ENCODE measurements around the gene FAM9C. TPM values are rescaled to one million over a fixed set of nuclear protein-coding genes. Genes with fewer than 3 reads are reported as not detected.
A peak's percentile ranks its signal among the peaks of the same experiment; 100 is the strongest.

Gene FAM9C
- total RNA-seq, 1 donor from 2014 or later, result not detected

DNA sequence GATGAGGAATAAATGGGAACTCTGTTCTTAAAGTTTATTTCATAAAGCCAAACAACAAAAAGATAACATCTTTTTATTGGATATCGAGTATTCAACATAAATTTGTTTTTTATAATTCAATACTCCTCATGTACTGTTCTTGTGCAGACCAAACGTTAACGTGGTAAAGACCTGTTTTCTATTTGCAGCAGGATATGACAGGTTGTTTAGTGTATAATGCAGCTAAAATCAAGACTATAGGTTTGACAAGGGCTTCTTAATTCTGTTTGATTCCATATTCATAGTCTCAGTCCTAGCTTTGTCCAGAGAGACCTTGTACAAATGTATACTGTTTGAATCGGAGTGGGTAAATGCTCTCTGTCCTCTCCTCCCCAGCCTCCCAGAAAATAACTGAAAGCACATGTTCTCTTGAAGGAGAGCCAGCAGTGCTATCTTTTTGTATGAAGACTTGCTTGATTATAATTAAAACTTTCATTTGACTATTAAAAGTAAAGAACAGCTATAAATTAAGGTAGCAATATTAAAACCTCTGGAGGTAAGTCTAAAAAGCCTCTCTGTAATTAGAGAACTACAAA, 51.8 kb downstream of the FAM9C start:
- intact Hi-C loops (cut with DNase I), result no loop called here

DNA sequence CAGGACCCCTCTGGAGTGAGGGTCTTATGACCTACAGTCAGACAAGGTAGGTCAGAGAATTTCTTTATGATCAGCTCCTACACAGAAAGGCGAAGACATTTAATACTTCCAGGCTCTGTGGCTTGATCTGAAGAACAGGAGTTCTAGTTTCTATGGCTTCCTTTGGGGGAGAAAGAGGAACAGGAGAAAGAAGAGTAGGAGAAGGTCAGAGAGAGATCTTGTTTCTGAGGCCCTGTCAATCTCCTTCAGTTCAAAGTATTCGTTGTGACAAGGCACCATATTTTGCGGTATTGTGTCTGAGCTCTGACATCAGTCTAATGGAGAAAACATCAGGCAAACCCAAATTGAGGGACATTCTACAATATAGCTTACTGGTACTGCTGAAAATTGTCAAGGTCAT, 52.8 kb downstream of the FAM9C start:
- H3K9me3 ChIP-seq, result no peaks in the 10 kb centered on the region
- H3K27ac ChIP-seq, result no peak overlapping the region
- no peak overlapping the region for H3K4me3 ChIP-seq
- DNase-seq, result no peak
- intact Hi-C loops (cut with DNase I), result no loop called here
- TF ChIP-seq, protein P1, sequence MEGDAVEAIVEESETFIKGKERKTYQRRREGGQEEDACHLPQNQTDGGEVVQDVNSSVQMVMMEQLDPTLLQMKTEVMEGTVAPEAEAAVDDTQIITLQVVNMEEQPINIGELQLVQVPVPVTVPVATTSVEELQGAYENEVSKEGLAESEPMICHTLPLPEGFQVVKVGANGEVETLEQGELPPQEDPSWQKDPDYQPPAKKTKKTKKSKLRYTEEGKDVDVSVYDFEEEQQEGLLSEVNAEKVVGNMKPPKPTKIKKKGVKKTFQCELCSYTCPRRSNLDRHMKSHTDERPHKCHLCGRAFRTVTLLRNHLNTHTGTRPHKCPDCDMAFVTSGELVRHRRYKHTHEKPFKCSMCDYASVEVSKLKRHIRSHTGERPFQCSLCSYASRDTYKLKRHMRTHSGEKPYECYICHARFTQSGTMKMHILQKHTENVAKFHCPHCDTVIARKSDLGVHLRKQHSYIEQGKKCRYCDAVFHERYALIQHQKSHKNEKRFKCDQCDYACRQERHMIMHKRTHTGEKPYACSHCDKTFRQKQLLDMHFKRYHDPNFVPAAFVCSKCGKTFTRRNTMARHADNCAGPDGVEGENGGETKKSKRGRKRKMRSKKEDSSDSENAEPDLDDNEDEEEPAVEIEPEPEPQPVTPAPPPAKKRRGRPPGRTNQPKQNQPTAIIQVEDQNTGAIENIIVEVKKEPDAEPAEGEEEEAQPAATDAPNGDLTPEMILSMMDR (IDR thresholded peaks at IDR 0.05), result no peak
- H3K4me1 ChIP-seq, result peaks cover 13% of the 10 kb centered on the region
- no peaks in the 10 kb centered on the region for H3K27me3 ChIP-seq (ENCODE audit: low read depth)
- no peak for ATAC-seq
- H3K36me3 ChIP-seq, result no peaks in the 10 kb centered on the region

More for the DNA sequence above, 51.8 kb downstream of the FAM9C start:
- Histone ChIP-seq H3K4me3 (no peak overlapping the region), H3K4me1 (peaks cover 13% of the 10 kb centered on the region), H3K36me3 (no peaks in the 10 kb centered on the region), H3K27ac (no peak overlapping the region), H3K27me3 (ENCODE audit: low read depth) (no peaks in the 10 kb centered on the region), H3K9me3 (no peaks in the 10 kb centered on the region)
- DNase-seq (no peak), ATAC-seq (no peak)
- TF ChIP-seq, protein P1 (IDR thresholded peaks at IDR 0.05), result no peak

DNA sequence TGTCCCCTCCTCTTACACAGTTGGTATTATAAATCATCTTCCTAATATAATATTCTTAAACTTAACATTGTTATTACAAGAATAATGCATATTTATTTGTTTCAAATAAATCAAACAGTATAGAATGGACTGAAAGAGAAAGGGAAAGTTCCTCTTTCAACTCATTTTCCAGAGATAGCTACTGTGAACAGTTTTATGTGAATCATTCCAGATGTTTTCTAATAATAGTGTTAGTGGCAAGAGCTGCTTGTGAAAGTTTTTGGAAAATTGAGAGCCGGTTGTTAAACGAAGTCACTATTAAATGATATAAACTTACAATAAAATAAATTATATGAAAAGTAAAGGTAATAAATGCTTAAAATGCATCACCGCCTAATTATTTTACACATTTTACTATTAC, 55.0 kb downstream of the FAM9C start:
- no peaks in the 10 kb centered on the region for H3K36me3 ChIP-seq
- H3K9me3 ChIP-seq, result no peaks in the 10 kb centered on the region
- DNase-seq (no peak), ATAC-seq (no peak)
- H3K4me3 ChIP-seq, result no peak overlapping the region
- peak overlapping the region; percentile 31 for H3K27ac ChIP-seq
- peaks cover 13% of the 10 kb centered on the region for H3K4me1 ChIP-seq
- H3K27me3 ChIP-seq (ENCODE audit: low read depth), result no peaks in the 10 kb centered on the region
- intact Hi-C loops (cut with DNase I), result no loop called here
- TF ChIP-seq, protein P1 (IDR thresholded peaks at IDR 0.05), result no peak

DNA sequence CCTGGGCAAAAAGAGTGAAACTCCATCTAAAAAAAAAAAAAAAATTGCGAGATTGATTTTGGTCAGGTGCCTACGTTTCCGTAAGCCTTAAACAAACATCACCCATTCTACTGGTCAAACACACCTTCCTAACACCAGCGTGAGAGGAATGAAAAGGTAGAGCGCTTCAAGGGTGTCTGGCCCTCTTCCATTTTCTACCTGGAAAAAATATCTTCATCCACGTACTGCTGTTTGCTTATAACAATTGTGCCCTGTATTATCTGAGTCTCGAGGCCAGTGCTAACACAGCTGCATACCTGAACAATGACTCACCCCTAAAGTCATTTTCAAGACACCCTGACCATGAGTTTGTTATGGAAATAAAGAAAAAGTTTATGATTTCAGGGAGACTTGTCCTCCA, 55.6 kb downstream of the FAM9C start:
- peak overlapping the region; percentile 31 for H3K27ac ChIP-seq
- no peaks in the 10 kb centered on the region for H3K36me3 ChIP-seq
- no peak overlapping the region for H3K4me3 ChIP-seq
- intact Hi-C loops (cut with DNase I), result no loop called here
- H3K9me3 ChIP-seq, result no peaks in the 10 kb centered on the region
- peak; percentile 93 to 97 for ATAC-seq
- H3K4me1 ChIP-seq, result peaks cover 13% of the 10 kb centered on the region
- TF ChIP-seq, protein P1 (IDR thresholded peaks at IDR 0.05), result no peak
- no peak for DNase-seq
- H3K27me3 ChIP-seq (ENCODE audit: low read depth), result no peaks in the 10 kb centered on the region

DNA sequence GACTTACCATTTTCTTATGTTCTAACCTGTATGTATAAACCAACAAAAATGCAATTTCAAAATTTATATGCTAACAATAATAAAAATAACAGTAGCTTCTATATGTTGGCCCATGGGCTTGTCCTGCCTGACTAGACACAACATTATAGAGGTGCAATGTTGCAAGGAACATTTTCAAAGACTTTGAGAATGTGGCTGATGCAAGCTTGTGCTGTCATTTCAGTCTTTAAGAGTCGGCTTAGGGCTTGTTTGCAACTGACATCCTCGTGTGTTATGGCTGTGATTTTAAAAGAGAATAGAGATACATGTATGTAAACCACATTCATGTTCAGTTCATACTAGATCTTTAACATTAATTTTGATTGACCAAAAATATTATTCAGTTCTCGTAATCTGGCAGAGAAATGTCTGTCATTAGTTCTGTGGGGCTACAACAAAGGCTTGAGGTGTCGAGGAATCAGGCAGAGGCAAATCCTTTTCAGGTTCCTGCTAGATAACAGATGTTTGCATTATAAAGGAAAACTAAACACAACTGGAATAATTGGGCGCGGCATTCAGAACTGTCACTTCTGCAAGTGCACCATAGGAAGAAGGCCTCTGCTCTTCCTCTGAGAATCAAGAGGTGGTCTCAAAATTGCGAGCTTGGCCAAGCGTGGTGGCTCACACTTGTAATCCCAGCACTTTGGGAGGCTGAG, 56.4 kb downstream of the FAM9C start:
- peak overlapping the region; percentile 41 for H3K27ac ChIP-seq
- no peak overlapping the region for H3K4me3 ChIP-seq
- no peak for DNase-seq
- peaks cover 13% of the 10 kb centered on the region for H3K4me1 ChIP-seq
- intact Hi-C loops (cut with DNase I), result no loop called here
- H3K27me3 ChIP-seq (ENCODE audit: low read depth), result no peaks in the 10 kb centered on the region
- H3K9me3 ChIP-seq, result no peaks in the 10 kb centered on the region
- ATAC-seq, result no peak
- TF ChIP-seq, protein P1 (IDR thresholded peaks at IDR 0.05), result no peak
- no peaks in the 10 kb centered on the region for H3K36me3 ChIP-seq

All from lower lobe of right lung (tissue), 2 donors.